Ovary (tissue), 3 donors: ENCODE results near the gene RXFP2.

Source experiments
- EP300 ChIP-seq: sonication (generic); formaldehyde crosslinking; IDR thresholded peaks from one replicate; pipeline ENCODE4 v1.6.1; 2017; ENCODE audit warnings: antibody characterized with exemption
- TF ChIP-seq, protein P1 (sequence below), 3 donors: fragments of 450-650 bp in 2 of 3; fragments of 200-600 bp in 1 of 3; IDR thresholded peaks; one replicate each; pipeline versions ENCODE4 v1.5.1 to v1.8.0; 2016 to 2022; ENCODE audit warnings: antibody characterized with exemption in 3 of 3, mild to moderate bottlenecking in 1 of 3
- donor health status: DM: no; HTN: no; CAD: no.

GRCh38 chr13:31774186-31774750, 34.9 kb downstream of the RXFP2 start:
- TF ChIP-seq, protein P1, sequence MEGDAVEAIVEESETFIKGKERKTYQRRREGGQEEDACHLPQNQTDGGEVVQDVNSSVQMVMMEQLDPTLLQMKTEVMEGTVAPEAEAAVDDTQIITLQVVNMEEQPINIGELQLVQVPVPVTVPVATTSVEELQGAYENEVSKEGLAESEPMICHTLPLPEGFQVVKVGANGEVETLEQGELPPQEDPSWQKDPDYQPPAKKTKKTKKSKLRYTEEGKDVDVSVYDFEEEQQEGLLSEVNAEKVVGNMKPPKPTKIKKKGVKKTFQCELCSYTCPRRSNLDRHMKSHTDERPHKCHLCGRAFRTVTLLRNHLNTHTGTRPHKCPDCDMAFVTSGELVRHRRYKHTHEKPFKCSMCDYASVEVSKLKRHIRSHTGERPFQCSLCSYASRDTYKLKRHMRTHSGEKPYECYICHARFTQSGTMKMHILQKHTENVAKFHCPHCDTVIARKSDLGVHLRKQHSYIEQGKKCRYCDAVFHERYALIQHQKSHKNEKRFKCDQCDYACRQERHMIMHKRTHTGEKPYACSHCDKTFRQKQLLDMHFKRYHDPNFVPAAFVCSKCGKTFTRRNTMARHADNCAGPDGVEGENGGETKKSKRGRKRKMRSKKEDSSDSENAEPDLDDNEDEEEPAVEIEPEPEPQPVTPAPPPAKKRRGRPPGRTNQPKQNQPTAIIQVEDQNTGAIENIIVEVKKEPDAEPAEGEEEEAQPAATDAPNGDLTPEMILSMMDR (IDR thresholded peaks at IDR 0.05): no peak
- no peak for TF ChIP-seq EP300
